ENCODE results near the gene PDE3A.

GRCh38 chr12:20704860-20705259, 336.5 kb downstream of the PDE3A start:
- TF ChIP-seq CTCF (IDR thresholded peaks at IDR 0.05) (no peak), POLR2A (IDR thresholded peaks at IDR 0.05) (no peak)
